Measurements from ENCODE around the gene FNDC7. TPM values are rescaled to one million over a fixed set of nuclear protein-coding genes. Genes with fewer than 3 reads are reported as not detected.

The FNDC7 gene, protein sequence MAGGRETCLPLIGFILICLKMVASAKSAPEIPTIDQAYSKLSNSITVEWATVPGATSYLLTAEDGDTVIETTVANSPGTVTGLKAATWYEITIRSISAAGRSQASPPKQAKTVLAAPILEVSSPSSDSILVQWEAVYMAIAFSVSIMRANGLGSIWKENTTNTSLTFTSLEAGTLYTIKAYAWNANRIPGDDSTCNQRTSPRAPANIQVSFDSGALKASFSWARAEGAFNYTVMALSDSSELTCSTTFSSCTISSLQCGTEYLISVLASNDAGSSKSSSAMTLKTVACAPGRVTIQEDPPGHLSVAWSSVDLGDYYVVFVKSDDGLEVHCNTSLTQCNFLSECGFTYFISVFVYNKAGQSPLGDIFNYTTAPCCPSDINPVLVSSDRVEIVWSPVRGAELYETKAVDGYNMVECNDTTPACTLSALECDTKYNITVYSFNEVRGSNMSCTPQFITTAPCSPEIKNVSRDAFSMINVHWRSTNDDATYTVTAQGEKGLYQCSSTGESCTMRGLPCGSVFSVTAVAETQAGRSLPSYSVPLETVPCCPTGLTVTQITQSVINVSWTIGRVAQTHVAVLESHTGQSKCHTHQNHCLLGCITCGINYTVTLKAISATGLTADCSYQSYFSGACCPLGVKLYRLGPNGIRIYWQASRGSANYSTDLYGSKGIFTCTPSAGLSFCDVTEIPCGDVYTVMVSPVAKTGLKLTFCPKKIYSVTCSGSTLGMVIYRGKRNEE
- 0.13 TPM in 1 of 2 replicates, not detected in the other for total RNA-seq

DNA sequence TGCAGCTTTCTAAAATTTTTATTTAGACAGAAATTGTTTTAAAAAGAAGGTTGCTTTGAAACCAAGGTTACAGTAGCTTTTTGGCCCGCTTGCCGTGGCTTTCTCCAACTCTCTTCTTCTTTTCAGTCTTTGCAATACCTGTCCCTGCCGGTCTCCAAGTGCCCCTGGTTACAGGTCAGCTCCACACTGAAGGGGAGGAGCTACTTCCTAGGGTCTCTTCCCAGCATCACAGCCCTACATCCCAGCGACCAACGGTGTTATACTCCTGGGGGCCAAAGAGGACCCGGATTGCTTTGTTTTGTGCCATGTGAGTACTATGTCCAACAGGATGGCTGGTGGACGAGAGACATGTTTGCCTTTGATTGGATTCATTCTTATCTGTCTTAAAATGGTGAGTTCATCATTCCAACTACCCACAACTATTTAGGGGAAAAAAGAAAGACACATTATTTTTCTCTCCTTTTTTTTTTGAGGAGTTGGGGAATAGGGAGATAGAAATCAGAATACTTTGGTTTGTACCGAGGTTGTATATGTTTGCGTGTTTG, at the start of gene FNDC7:
Gene FNDC7 (plus strand): TSS at position 303 of the 545 bp plus-strand sequence. CDS start 26 bp downstream, at position 329.

DNA sequence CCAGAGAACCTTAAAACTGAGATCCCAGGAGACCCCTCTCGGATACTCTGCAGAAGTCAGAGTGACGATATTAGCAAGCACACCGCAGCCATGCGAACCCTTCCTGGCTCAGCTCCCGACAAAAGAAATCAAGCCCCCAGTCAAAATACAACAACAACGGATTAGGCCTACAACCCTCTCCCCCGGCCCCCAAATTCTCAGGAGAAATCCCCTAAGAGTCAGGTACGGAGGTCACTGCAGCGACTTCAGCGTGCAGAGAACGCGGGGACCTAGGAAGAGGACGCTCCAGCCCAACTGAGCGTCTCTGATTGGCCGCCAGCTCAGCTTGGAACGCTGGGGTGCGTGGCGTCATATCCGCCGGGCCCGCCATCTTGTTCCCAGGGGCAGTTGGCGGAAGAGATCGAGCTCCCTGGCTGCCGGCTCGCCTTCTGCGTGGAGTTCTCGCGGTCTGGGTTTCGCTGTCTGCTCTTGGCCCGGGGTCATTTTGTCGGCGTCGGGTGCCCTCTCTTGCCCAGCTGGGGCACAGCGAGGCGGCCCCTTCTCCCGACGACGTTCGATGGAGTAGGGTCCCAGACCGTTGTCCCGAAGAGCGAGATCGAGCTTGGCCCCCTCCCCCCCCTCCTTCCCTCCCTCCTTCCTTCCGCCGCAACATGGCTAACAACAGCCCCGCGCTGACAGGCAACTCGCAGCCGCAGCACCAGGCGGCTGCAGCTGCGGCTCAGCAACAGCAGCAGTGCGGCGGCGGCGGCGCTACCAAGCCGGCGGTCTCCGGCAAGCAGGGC, 20.6 kb upstream of the FNDC7 start, which contains the start of gene PRPF38B:
Gene PRPF38B (plus strand): TSS at position 369 of the 782 bp plus-strand sequence. CDS start 282 bp downstream, at position 651.

DNA sequence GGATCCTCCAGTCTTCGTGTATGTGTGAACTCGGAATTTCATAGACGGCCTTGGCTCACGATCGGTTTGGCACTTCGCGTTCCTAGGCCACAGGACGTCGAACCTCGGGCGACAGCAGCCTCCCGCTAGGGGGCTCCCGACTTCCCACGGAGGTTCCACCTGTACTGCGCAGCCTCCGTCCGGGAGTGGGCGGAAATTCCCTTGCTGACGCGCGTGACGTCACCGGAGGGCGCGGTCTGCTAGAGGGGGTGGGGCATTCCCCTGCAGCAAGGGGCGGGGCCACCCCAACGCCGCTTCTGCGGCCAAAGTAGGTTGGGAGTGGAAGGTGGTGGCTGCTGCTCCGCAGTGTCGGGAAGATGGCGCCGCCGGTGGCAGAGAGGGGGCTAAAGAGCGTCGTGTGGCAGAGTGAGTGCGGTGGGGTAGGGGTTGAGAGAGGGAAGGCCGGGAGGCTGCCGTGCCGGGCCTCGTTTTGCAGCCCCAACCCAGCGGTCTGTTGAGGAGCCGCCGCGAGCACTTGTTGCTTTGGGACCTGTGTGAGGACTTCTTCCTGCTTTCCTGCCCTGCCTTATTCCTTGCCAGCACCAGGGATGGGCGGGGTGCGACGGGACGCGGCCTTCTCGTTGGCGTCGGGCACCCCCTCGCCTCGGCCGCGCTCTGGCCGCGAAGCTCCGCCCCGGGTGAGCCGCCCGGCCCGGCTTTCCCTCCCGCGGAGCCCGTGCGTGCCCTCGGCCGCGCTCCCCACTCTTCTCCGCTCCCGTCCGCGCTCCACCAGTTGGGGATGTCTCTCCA, 33.9 kb downstream of the FNDC7 start, which contains the start of gene STXBP3:
Gene STXBP3 (plus strand): TSS at position 293 of the 789 bp plus-strand sequence. CDS start 64 bp downstream, at position 357.

Other genes with a start within 250 kb of the FNDC7 start
- 14.6 and 18.0 TPM in 2 replicates for gene EEIG2, start 152.8 kb upstream of the FNDC7 start, total RNA-seq
- gene HENMT1, start 51.8 kb upstream of the FNDC7 start, total RNA-seq, result 0.64 and 3.7 TPM in 2 replicates
- 8.7 and 18.4 TPM in 2 replicates for gene PRPF38B, start 20.6 kb upstream of the FNDC7 start, total RNA-seq
- 25.5 and 28.3 TPM in 2 replicates for gene STXBP3, start 33.8 kb downstream of the FNDC7 start, total RNA-seq
- gene AKNAD1, start 144.2 kb downstream of the FNDC7 start, total RNA-seq, result 0.78 TPM in 1 of 2 replicates, not detected in the other
- 21.1 and 31.3 TPM in 2 replicates for gene GPSM2, start 164.1 kb downstream of the FNDC7 start, total RNA-seq